NCI-H1930 (cell line): ENCODE results near the gene ALDH4A1.
"Not testable (repeated sequence)": the region's sequence is repeated elsewhere in the genome, so short reads cannot be mapped to it uniquely, and the experiment has no call there.

ENCODE experiments used
- DNase-seq, 2 experiments: peaks; one replicate each; lab custom pipeline; 2025; lab: John Stamatoyannopoulos, UW

Gene ALDH4A1

DNA sequence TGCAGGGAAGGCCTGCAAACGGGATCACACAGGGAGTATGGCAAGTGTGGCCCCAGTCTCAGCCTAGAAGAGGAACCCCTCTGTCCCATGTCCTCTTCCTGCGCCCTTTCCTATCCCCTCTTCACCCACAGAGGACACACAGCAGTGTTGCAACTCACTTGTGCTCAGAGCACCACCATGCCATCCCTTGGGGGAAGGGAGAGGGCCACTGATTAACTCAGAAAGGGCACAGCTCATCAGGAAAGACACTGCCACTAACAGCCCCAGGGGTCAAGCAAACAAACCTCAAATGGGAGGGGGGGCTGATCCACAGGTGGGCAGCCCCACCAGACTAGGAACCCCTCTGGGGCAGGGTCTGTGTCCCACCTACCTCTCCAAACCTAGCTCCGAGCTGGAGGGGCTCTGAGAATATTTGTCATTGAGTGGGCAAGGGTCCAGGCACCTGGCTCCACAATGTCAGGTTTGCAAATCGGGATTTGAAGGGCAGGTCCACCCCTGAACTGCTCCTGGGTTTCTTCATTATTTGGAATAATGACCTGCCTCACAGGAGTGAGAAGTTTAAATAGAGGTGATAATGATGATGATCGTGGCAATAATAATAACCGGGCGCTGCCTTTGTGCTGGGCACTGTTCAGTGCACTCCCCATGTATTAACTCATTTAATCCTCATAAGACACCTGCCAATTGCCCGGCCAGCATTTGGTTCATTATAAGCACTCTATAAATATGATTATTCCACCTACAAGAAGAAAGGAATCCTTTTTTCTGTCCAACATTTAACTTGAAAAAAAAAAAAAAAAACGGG lies 1.0 kb downstream of the ALDH4A1 start:
- no peak for DNase-seq

DNA sequence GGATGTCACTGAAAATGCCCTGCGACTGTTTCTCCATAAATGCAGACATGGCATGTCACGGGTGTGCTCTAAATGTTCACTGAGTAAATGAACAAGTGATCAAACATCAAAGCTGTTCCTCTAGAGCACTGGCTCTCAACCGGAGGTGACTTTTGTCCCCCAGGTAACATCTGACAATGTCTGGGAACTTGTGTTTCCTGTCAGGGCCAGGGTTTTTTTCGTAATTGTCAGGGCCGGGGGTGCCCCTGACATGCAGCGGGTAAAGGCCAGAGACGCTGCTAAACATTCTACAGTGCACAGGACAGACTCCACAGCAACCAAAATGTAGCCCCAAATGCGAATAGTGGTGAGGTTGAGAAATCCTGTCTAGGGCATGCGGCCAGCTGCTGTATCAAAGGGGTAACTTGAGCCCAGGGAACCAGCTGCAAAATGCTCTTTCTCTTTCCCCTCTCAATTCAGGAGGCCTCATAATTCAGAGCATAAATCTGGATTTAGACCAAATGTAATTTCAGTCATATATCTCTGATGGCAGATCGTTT lies 2.0 kb downstream of the ALDH4A1 start:
- DNase-seq = no peak

GRCh38 chr1:18899363-18900049 lies 2.8 kb downstream of the ALDH4A1 start:
- DNase-seq = no peak

DNA sequence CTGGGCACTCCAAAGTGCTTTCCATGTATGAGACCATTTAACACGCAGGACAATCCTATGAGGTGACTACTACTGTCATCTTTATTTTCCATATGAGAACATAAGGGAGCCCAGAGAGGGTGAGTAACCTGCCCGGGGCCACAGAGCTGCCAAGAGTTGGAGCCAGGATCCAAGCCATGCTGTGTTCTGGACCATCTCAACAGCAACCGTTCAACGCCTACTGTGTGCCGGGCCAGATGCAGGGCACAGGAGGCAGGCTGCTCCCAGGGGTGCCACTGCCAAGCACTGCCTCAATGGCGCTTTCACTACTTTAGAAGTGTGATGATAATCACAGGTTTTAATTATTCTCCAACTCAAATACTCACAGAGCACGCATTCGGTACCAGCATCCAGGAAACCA lies 3.8 kb downstream of the ALDH4A1 start:
- no peak for DNase-seq

GRCh38 chr1:18895317-18895716 lies 7.0 kb downstream of the ALDH4A1 start:
- DNase-seq = no peak

DNA sequence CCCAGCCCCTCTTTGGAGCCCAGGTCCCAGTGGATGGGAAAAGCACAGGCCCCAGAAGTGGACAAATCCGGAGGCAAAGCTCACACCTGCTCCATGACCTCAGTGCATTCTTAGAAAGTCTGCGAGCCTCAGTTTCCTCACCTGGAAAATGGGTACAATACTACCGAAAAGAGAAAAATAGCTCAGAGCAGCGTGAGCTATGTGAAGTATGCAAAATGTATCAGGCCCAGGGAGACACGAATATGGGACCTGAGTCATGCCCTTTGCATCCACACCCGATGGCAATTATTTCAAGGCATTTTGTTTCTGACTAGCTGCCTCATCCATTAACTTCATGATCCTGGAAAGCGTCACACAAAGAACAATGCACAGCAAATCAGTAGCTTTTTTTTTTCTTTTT lies 9.2 kb downstream of the ALDH4A1 start:
- no peak for DNase-seq

- not testable (repeated sequence) for DNase-seq
Measured at GRCh38 chr1:18891858-18892257, 10.5 kb downstream of the ALDH4A1 start.

- no peak for DNase-seq
Measured at GRCh38 chr1:18891426-18891780, 11.0 kb downstream of the ALDH4A1 start.

DNA sequence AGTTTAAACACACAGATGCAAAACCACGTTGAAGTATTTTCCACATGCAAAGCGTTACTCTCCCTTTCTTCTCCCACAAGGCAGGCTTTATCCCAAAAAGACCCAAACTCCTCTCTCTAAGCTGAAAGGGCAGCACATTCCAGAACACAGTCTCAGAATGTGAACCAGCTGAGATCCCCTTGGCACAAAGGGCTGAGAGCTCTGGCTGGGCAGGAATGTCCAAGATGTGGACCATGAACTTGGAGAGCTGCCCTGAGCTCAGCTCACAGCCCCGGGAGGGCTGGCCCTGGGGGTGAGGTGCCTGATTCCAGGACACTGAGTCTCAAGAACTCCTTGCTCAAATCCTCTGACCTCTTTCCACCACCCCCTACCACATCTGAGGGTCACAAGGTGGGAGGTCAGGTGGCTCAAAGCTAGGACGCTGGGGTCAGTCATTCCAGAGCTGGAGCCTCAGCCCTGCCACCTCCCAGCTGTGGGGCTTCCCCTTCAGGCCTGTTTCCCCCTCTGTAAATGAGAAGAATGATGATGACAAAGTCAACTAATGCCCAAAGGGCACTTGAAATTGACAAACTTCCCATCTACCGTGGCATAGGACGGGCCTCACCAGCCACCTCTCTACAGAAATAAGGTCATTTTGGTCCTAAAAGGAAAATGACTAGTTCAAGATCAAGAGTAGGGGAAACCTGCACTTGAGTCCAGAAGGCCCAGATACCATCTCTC lies 11.5 kb downstream of the ALDH4A1 start:
- no peak for DNase-seq

GRCh38 chr1:18886003-18886335 lies 16.4 kb downstream of the ALDH4A1 start:
- no peak for DNase-seq

GRCh38 chr1:18885311-18886002 lies 16.9 kb downstream of the ALDH4A1 start:
- no peak for DNase-seq

GRCh38 chr1:18884727-18885126 lies 17.6 kb downstream of the ALDH4A1 start:
- DNase-seq = no peak

DNA sequence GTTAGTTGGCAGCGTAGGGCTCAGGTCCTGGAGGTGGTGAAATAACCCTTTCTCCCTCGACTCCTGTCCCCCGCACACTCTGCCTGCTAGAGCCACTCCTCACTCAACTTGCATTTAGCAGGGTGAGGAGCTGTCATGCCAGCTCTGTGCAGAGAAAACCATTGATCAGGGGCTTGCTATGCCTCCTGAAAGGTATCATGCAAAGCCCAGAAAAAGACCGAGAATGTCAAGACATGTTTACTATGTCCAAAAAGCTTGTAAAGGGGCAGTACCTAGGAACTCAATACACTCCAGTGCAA lies 18.0 kb downstream of the ALDH4A1 start:
- DNase-seq = no peak

DNA sequence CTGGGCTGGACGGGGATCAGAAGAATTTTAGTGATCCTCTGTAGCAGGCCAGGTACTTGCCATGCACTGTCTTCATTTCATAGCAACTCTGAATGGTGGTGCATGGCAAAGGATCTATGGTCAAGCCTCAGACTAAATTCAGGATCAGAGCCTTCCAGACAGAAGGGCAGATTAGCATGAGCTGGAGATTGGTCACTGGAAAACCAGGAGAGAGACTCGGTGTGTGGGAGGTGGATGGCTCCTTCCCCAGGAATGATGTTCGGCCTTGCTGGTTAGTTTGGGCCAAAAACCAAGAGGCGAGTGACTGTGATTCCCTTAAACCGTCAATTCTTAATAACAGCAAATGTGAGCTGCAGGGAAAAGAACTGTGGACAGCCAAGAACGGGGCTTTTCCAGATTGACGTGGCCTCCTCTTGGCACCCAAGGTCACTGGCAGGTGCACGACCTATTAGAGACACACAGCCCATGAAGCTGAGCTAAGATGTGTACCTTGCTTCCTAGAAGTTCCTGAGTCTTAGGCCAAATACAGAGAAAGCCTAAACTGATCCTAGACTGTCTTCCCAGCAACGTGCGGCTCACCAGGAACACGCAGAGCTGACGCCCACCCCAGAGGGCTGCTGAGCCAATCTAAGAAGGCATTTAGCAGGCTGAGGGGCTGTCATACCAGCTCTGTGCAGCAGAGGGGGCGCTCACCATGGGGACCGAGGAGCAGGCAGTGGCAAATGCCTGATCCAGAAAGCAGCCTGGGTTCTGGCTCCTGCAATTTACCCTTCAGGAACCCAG lies 18.5 kb downstream of the ALDH4A1 start:
- DNase-seq = peak in 1 of 2 experiments; percentile 30

GRCh38 chr1:18883079-18883478 lies 19.3 kb downstream of the ALDH4A1 start:
- no peak for DNase-seq

DNA sequence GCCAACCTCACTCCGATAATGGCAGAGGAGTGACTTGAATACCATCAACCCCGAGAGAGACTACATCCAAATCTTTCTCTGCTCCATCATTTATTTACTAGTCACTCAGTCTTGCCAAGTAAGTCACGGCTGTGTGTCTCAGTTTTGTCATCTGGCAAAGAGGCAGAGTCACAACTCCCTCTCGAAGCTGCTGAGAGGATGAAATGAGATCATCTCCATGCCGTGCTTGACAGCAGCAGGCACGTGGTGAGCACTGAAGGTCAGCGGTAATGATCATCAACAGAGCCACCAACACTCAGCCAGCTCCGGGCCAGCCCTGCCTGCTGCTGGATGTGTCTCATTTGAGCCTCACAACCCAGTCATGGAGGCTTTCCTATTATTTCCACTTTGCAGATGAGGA lies 19.9 kb downstream of the ALDH4A1 start:
- DNase-seq = no peak

DNA sequence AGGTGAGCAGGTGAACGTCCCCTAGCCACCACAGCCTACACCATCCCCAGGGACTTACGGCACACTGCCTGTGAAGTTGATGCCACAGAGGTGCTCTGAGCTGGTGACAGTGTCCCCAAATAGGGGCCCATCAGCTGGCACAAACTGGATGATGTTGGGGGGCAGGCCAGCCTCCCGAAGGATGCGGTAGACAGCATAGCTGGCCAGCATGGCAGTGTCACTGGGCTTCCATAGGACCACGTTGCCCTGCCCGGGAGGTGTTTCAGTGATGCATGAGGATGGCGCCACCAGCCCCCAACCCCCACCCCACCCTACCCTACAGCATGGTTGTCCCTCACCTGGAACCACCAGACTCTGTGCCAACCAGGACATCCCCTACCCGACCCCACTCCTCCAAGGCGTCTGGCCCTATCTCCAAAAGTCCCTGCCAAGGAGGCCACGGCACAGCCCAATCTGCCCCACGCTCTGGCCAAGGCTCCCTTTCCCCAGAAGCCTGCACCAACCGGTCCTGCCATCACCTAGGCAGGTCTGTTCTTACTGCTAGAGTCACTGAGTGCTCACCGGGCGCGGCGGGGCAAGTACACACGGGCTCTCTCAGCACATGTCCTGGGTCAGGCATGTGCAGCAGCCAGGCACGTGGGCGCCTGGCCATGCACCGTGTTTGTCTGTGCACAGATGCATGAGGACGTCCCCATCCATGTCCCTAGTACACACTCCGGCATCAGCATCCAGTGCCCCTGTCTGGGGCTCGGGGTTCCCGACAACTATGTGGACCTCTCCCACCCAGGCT lies 20.5 kb downstream of the ALDH4A1 start:
- DNase-seq = no peak

GRCh38 chr1:18881164-18881563 lies 21.2 kb downstream of the ALDH4A1 start:
- DNase-seq = no peak

DNA sequence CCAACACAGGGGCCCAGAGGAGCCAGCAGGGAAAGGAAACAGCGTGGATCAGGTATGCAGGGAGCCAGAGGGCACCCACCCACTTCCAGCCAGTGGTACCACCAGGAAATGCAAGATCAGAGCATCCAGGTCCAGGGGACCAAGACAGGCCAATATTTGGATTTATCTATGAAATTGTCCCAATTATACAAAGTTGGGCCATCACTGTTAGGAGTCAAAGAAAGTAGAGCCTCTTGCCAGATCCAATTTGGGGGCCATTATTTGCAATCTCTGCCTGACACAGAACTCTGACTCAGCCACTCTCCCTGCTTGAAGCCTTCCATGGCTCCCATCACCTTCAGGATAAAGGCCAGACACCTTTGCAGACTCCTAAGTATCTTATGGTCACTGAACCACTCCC lies 21.8 kb downstream of the ALDH4A1 start:
- no peak for DNase-seq

- DNase-seq = no peak
Measured at GRCh38 chr1:18879791-18880309, 22.5 kb downstream of the ALDH4A1 start.
